ENCODE results near the gene FBXL17.

DNA sequence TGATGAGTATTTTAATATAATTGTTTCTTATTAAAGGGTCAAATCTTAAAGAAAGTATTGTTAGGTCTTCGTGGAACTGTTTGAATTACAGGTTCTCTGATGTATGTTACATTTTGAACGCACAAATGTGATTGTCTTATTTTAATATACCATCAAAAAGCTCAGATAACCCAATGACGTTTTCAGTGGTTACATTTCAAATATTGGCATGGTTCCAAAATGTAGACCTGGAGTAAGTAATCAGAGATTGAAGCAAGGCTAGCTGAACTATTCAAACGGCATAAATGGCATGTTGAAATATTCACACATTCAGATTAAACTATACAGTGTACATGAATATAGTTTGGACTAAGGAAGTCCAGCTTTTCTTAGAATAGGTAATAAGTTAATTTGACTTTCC, 429.4 kb downstream of the FBXL17 start:
- TF ChIP-seq, protein P1, sequence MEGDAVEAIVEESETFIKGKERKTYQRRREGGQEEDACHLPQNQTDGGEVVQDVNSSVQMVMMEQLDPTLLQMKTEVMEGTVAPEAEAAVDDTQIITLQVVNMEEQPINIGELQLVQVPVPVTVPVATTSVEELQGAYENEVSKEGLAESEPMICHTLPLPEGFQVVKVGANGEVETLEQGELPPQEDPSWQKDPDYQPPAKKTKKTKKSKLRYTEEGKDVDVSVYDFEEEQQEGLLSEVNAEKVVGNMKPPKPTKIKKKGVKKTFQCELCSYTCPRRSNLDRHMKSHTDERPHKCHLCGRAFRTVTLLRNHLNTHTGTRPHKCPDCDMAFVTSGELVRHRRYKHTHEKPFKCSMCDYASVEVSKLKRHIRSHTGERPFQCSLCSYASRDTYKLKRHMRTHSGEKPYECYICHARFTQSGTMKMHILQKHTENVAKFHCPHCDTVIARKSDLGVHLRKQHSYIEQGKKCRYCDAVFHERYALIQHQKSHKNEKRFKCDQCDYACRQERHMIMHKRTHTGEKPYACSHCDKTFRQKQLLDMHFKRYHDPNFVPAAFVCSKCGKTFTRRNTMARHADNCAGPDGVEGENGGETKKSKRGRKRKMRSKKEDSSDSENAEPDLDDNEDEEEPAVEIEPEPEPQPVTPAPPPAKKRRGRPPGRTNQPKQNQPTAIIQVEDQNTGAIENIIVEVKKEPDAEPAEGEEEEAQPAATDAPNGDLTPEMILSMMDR (IDR thresholded peaks at IDR 0.05): no peak
- no peak for TF ChIP-seq POLR2A (IDR thresholded peaks at IDR 0.05)

All from Peyer's patch (tissue), 4 donors.